GM20431 (cell line): ENCODE measurements around the gene CXCL17.
"Not testable (repeated sequence)": the region's sequence is repeated elsewhere in the genome, so short reads cannot be mapped to it uniquely, and the experiment has no call there.

Experiments
- in situ Hi-C: fragments of 300-500 bp; cut with MseI, MboI; formaldehyde crosslinking; loops from one replicate; pipeline ENCODE4 v1.15.0; 2020; ENCODE audit warnings: low sequenced_read_pairs; ENCODE audit not compliant: unreplicated experiment

The CXCL17 gene

GRCh38 chr19:42442833-42443232, at the start of gene CXCL17:
Gene CXCL17, minus strand, starts transcription at chr19:42442946. Its CDS starts 114 bp downstream, at chr19:42442832.
- in situ Hi-C loops: no loop called here

GRCh38 chr19:42488783-42489521, 46.2 kb upstream of the CXCL17 start:
- in situ Hi-C loops: no loop called here

GRCh38 chr19:42487798-42488178, 45.0 kb upstream of the CXCL17 start:
- in situ Hi-C loops: no loop called here

- in situ Hi-C loops: no loop called here
These were observed 44.5 kb upstream of the CXCL17 start for GRCh38 chr19:42487032-42487797.

- in situ Hi-C loops: not testable (repeated sequence)
These were observed 42.3 kb upstream of the CXCL17 start for GRCh38 chr19:42485036-42485435.

GRCh38 chr19:42480335-42481095, 37.8 kb upstream of the CXCL17 start:
- in situ Hi-C loops: no loop called here

- in situ Hi-C loops: no loop called here
These were observed 37.0 kb upstream of the CXCL17 start for GRCh38 chr19:42479736-42480135.

- in situ Hi-C loops: no loop called here
These were observed 36.1 kb upstream of the CXCL17 start for GRCh38 chr19:42478765-42479311.

- in situ Hi-C loops: no loop called here
These were observed 35.2 kb upstream of the CXCL17 start for GRCh38 chr19:42477933-42478332.

GRCh38 chr19:42477117-42477516, 34.4 kb upstream of the CXCL17 start:
- in situ Hi-C loops: no loop called here

- in situ Hi-C loops: no loop called here
These were observed 32.6 kb upstream of the CXCL17 start for GRCh38 chr19:42475366-42475765.

- in situ Hi-C loops: no loop called here
These were observed 32.0 kb upstream of the CXCL17 start for GRCh38 chr19:42474743-42475142.

GRCh38 chr19:42473686-42474085, 30.9 kb upstream of the CXCL17 start:
- in situ Hi-C loops: no loop called here

GRCh38 chr19:42472402-42473147, 29.8 kb upstream of the CXCL17 start:
- in situ Hi-C loops: no loop called here

GRCh38 chr19:42471554-42472249, 29.0 kb upstream of the CXCL17 start:
- in situ Hi-C loops: no loop called here

GRCh38 chr19:42469311-42470235, 26.8 kb upstream of the CXCL17 start:
- in situ Hi-C loops: no loop called here

- in situ Hi-C loops: no loop called here
These were observed 25.6 kb upstream of the CXCL17 start for GRCh38 chr19:42468273-42468796.

- in situ Hi-C loops: no loop called here
These were observed 24.5 kb upstream of the CXCL17 start for GRCh38 chr19:42467183-42467760.
